ENCODE results near the gene SPRN.

- TF ChIP-seq REST (IDR thresholded peaks at IDR 0.05; ENCODE audit: insufficient read depth in 1 of 2, low read depth in 2 of 2, low read length in 2 of 2) (no peak), SIN3A (IDR thresholded peaks at IDR 0.05; ENCODE audit: borderline replicate concordance, insufficient read depth, low read length) (no peak), POLR2AphosphoS5 (IDR thresholded peaks at IDR 0.05; ENCODE audit: low read depth, low read length) (no peak), TAF1 (IDR thresholded peaks at IDR 0.05; ENCODE audit: borderline replicate concordance, insufficient read depth, low read length) (no peak), FOXP2 (optimal IDR thresholded peaks at IDR 0.05; ENCODE audit: borderline replicate concordance, extremely low read depth, extremely low read length, insufficient read depth) (no peak)
Measured at GRCh38 chr10:133384071-133384470, 40.4 kb downstream of the SPRN start.
